Prostate gland (tissue), 2 donors: ENCODE measurements around the gene FOXS1. TPM values are rescaled to one million over a fixed set of nuclear protein-coding genes. Genes with fewer than 3 reads are reported as not detected.

ENCODE experiments used
- DNase-seq: peaks from one replicate; pipeline ENCODE4 v3.0.0-alpha.2; 2019; ENCODE audit warnings: low spot score
- H3K27ac ChIP-seq, 2 donors: fragments of 200-600 bp; sonication (generic); 2 replicates each; pipeline ENCODE4 v1.5.1; 2017 to 2019
- H3K27me3 ChIP-seq: fragments of 200-600 bp; sonication (generic); replicated peaks from 2 replicates; pipeline ENCODE4 v1.5.1; 2019; ENCODE audit not compliant: insufficient read depth
- H3K36me3 ChIP-seq, 2 donors: fragments of 200-600 bp; sonication (generic); 1 replicate in 1 of 2; 2 replicates in 1 of 2; pipeline versions ENCODE4 v1.5.1 to v1.8.1; 2017 to 2019
- H3K4me1 ChIP-seq: fragments of 200-600 bp; sonication (generic); replicated peaks from 2 replicates; pipeline ENCODE4 v1.5.1; 2019
- H3K4me3 ChIP-seq, 2 donors: fragments of 200-600 bp; sonication (generic); 2 replicates each; pipeline ENCODE4 v1.5.1; 2017 to 2019
- H3K9me3 ChIP-seq: fragments of 200-600 bp; sonication (generic); 2 replicates; pipeline ENCODE4 v1.5.1; 2017
- CTCF ChIP-seq, 4 experiments: fragments of 200-600 bp in 2 of 4; fragments of 450-650 bp in 2 of 4; sonication (generic) in 2 of 4; IDR thresholded peaks; 1 replicate in 3 of 4; 2 replicates in 1 of 4; pipeline ENCODE4 v1.5.1; 2016 to 2019; ENCODE audit warnings: antibody characterized with exemption in 4 of 4, mild to moderate bottlenecking in 2 of 4, moderate library complexity in 2 of 4
- POLR2A ChIP-seq: fragments of 450-650 bp; IDR thresholded peaks from one replicate; pipeline ENCODE4 v1.6.1; 2016; ENCODE audit warnings: antibody characterized with exemption, mild to moderate bottlenecking
- POLR2AphosphoS5 ChIP-seq: sonication (generic); formaldehyde crosslinking; IDR thresholded peaks from one replicate; pipeline ENCODE4 v1.6.1; 2017; ENCODE audit warnings: antibody characterized with exemption
- WGBS: methylation state at CpG from one replicate; pipeline ENCODE4 v1.1.5; 2018; 5-methylcytosine and 5-hydroxymethylcytosine counted together
- intact Hi-C: fragments of 100-400 bp; cut with DNase I; formaldehyde crosslinking; loops from one replicate; pipeline ENCODE4 v1.14.2; 2022
- total RNA-seq, 2 donors: library from RNA; depleted of rRNA; stranded (reverse); fragments of >200 nt; gene quantifications; one replicate each; pipeline ENCODE4 v1.1.0, GENCODE V29; 2016

The FOXS1 gene
- total RNA-seq, 2 donors from 2014 or later, result 8.3 TPM; not detected in 1

DNA sequence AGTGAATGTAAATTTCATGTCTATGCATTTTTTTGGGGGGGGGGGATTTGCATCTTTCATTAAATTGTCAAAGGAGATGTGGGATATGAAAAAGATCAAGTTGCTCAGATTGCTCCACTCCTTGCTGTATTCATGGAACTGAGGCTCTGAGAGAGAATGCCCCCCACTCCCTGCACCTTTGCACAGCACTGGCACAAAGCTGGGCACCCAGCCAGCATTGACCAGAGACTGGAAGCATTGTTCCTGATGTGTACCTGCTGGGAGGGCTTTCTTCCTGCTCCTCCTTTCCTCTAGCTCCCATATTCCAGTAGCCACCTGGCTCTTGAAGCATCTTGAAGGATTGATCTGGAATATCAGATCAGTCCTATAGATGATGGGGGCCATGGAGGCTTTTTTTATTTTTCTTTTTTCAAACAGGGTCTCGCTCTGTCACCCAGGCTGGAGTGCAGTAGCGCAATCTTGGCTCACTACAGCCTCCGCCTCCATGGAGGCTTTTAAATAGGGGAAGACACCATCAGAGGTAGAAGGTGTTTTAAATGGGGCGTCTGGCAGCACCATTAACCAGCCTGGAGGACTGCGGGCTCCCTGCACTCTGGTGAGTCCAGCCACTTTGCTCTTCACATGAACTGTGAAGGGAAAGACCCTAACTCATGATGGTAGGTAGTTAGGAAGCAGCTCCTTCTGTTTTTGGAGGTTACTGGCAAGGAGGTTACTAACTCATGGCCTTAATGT lies 14.0 kb upstream of the FOXS1 start:
- Histone ChIP-seq H3K9me3 (no peaks in the 10 kb centered on the region), H3K4me3 (no peak overlapping the region), H3K27ac (no peak overlapping the region), H3K36me3 (no peaks in the 10 kb centered on the region), H3K27me3 (no peaks in the 10 kb centered on the region), H3K4me1 (peaks cover 5% of the 10 kb centered on the region)
- TF ChIP-seq CTCF (IDR thresholded peaks at IDR 0.05), result no peak
- TF ChIP-seq POLR2AphosphoS5, result no peak
- WGBS, result 88% methylated on average over 5 of the region's 5 CpGs
- DNase-seq, result no peak
- intact Hi-C loops, result no loop called here

DNA sequence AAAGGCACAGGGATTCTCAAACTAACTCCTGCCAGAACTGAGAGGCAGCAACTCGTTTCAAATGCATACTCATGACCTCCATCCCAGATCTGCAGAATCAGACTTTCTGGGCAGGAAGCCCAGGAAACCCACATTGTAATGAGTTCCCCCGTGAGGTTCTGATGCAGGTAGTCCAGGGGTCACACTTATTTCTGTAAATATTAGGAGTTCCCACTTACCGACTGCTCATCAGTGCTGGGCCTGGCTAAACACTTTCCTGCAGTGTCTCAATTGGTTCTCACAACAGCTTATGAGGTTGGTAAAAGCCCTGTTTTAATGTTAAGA lies 13.3 kb upstream of the FOXS1 start:
- intact Hi-C loops, result no loop called here
- no peaks in the 10 kb centered on the region for H3K36me3 ChIP-seq
- no peak overlapping the region for H3K4me3 ChIP-seq
- H3K27ac ChIP-seq, result no peak overlapping the region
- peaks cover 5% of the 10 kb centered on the region for H3K4me1 ChIP-seq
- no peak for DNase-seq
- no peaks in the 10 kb centered on the region for H3K9me3 ChIP-seq
- TF ChIP-seq POLR2A (no peak), CTCF (IDR thresholded peaks at IDR 0.05) (no peak), POLR2AphosphoS5 (no peak)
- 45% methylated on average over 3 of the region's 3 CpGs for WGBS
- no peaks in the 10 kb centered on the region for H3K27me3 ChIP-seq

- no peak for DNase-seq
Observed at GRCh38 chr20:31857861-31858759, 12.7 kb upstream of the FOXS1 start.

GRCh38 chr20:31856516-31856915 lies 11.1 kb upstream of the FOXS1 start:
- H3K27me3 ChIP-seq, result no peaks in the 10 kb centered on the region
- no peak overlapping the region for H3K4me3 ChIP-seq
- WGBS, result 64% methylated on average over 3 of the region's 3 CpGs
- no peak overlapping the region for H3K27ac ChIP-seq
- no peaks in the 10 kb centered on the region for H3K9me3 ChIP-seq
- DNase-seq, result no peak
- intact Hi-C loops, result no loop called here
- no peaks in the 10 kb centered on the region for H3K36me3 ChIP-seq
- TF ChIP-seq POLR2AphosphoS5 (no peak), POLR2A (no peak), CTCF (IDR thresholded peaks at IDR 0.05) (no peak)
- peaks cover 5% of the 10 kb centered on the region for H3K4me1 ChIP-seq

More at GRCh38 chr20:31857861-31858759, 12.7 kb upstream of the FOXS1 start:
- H3K27ac ChIP-seq, result no peak overlapping the region
- H3K4me1 ChIP-seq, result peaks cover 5% of the 10 kb centered on the region
- no peaks in the 10 kb centered on the region for H3K9me3 ChIP-seq
- H3K36me3 ChIP-seq, result no peaks in the 10 kb centered on the region
- 79% methylated on average over 15 of the region's 15 CpGs for WGBS
- intact Hi-C loops, result no loop called here
- no peak overlapping the region for H3K4me3 ChIP-seq
- TF ChIP-seq POLR2AphosphoS5 (no peak), POLR2A (no peak), CTCF (IDR thresholded peaks at IDR 0.05) (no peak)
- H3K27me3 ChIP-seq, result no peaks in the 10 kb centered on the region

- intact Hi-C loops, result no loop called here
- no peak for TF ChIP-seq CTCF (IDR thresholded peaks at IDR 0.05)
- TF ChIP-seq POLR2A, result no peak
- TF ChIP-seq POLR2AphosphoS5, result no peak
- no peaks in the 10 kb centered on the region for H3K36me3 ChIP-seq
- no peaks in the 10 kb centered on the region for H3K4me1 ChIP-seq
- WGBS, result 83% methylated on average over 7 of the region's 7 CpGs
- no peaks in the 10 kb centered on the region for H3K9me3 ChIP-seq
- no peak overlapping the region for H3K27ac ChIP-seq
- no peak overlapping the region for H3K4me3 ChIP-seq
- H3K27me3 ChIP-seq, result no peaks in the 10 kb centered on the region
- no peak for DNase-seq
Observed at GRCh38 chr20:31853481-31853880, 8.1 kb upstream of the FOXS1 start.
